Measurements from ENCODE around the gene ANKS1B.
A peak's percentile ranks its signal among the peaks of the same experiment; 100 is the strongest.
"Not testable (repeated sequence)": the region's sequence is repeated elsewhere in the genome, so short reads cannot be mapped to it uniquely, and the experiment has no call there.

ANKS1B gene

GRCh38 chr12:98788396-98788795 is 1196.3 kb downstream of the ANKS1B start:
- DNase-seq: no peak

- no peak for DNase-seq
Observed at GRCh38 chr12:98786653-98787052, 1198.1 kb downstream of the ANKS1B start.

GRCh38 chr12:98783420-98783819 is 1201.3 kb downstream of the ANKS1B start:
- DNase-seq: no peak

GRCh38 chr12:98780261-98780660 is 1204.5 kb downstream of the ANKS1B start:
- DNase-seq: no peak

GRCh38 chr12:98772818-98773217 is 1211.9 kb downstream of the ANKS1B start:
- no peak for DNase-seq

- no peak for DNase-seq
Observed at GRCh38 chr12:98771811-98772752, 1212.7 kb downstream of the ANKS1B start.

GRCh38 chr12:98770230-98770629 is 1214.5 kb downstream of the ANKS1B start:
- DNase-seq: no peak

GRCh38 chr12:98769068-98769467 is 1215.7 kb downstream of the ANKS1B start:
- DNase-seq: no peak

GRCh38 chr12:98767248-98767647 is 1217.5 kb downstream of the ANKS1B start:
- no peak for DNase-seq

GRCh38 chr12:98763656-98764055 is 1221.1 kb downstream of the ANKS1B start:
- DNase-seq: no peak

GRCh38 chr12:98758331-98758730 is 1226.4 kb downstream of the ANKS1B start:
- no peak for DNase-seq

GRCh38 chr12:98757455-98757854 is 1227.3 kb downstream of the ANKS1B start:
- no peak for DNase-seq

GRCh38 chr12:98755855-98756254 is 1228.9 kb downstream of the ANKS1B start:
- not testable (repeated sequence) for DNase-seq

GRCh38 chr12:98754095-98754494 is 1230.6 kb downstream of the ANKS1B start:
- DNase-seq: peak; percentile 34

GRCh38 chr12:98752726-98753125 is 1232.0 kb downstream of the ANKS1B start:
- DNase-seq: no peak

- DNase-seq: no peak
Observed at GRCh38 chr12:98751580-98752115, 1233.1 kb downstream of the ANKS1B start.

- no peak for DNase-seq
Observed at GRCh38 chr12:98750511-98750910, 1234.2 kb downstream of the ANKS1B start.

- no peak for DNase-seq
Observed at GRCh38 chr12:98748463-98748862, 1236.3 kb downstream of the ANKS1B start.

GRCh38 chr12:98745578-98746391 is 1239.0 kb downstream of the ANKS1B start:
- peak; percentile 24 for DNase-seq

- DNase-seq: peak; percentile 12
Observed at GRCh38 chr12:98744680-98745079, 1240.1 kb downstream of the ANKS1B start.

GRCh38 chr12:98743362-98743953 is 1241.3 kb downstream of the ANKS1B start:
- DNase-seq: peak; percentile 36

- DNase-seq: peak; percentile 26
Observed at GRCh38 chr12:98741556-98742265, 1243.0 kb downstream of the ANKS1B start.

All from stimulated activated CD4-positive, alpha-beta T cell treated with anti-CD3 and anti-CD28 coated beads, Interleukin-4, amount 100 ng/mL, for 24 hours (primary cell).